NCI-H345 treated with DMSO at 0.1 percent for 48 hours (cell line): Measurements from ENCODE around the gene GLCCI1.

Source experiments
- DNase-seq: peaks from one replicate; lab custom pipeline; 2025; ENCODE audit not compliant: unreplicated experiment; lab: John Stamatoyannopoulos, UW

The GLCCI1 gene

DNA sequence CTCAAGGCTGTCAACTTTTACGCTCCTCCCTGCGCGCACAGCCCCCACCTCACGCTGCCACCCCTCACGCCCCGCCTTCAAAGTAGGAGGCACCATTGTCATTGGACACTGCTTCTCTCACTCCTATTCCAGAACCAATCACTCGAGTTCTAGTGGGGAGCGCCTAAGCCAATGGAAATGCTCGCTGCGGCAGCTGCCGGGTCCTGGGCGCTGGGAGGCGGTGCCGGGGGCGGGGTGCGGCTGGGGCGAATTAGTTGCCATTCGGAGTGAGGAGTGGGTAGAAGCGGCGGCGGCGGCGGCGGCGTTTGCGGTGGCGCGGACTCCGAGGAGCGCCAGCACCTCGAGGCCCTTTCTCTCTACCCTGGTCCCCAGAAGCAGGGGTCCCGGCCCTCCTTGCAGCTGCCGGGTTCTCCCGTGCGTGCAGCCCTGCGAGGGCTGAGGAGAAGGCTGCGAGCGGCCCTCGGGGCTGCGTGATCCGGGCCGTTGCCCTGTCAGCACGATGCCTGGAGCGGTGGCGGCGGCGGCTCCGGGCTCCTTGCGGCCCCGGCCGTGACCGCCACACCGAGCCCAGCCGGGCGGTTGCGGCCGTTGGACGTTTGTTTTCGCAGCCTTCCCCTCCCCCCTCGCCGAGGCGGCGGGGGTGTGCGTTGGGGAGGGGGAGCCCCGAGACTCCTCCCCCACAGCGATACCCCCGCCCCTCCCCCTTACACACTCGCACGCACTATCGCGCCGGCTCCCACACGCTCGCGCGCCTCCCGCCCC lies at the start of gene GLCCI1:
TSS of gene GLCCI1 (plus strand) at position 253 of the 762 bp plus-strand sequence. CDS start 555 bp downstream, outside the sequence.
- DNase-seq, result peak; percentile 98

DNA sequence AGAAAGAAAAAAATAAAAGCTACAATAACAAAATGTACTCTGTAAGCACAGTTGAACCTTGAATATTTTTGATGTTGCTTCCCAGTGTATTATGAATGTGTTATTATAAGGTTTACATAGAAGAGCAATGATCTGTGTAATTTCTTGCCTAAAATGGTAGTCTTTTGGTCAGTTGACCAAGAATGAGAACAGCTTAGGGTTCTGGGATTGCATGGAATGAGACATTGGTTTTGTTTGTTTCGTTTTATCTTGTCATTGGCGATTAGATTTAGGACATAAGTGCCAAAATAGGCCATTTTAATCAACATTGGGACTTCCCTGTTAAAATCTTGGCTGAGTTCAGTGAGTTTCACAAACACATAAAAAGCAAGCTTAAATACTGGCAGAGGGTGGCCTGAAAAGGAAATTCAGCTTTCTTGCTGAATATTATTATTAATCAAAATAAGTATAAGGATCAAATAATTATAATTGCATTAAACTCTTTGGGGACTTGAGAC lies 49.1 kb upstream of the GLCCI1 start:
- no peak for DNase-seq

DNA sequence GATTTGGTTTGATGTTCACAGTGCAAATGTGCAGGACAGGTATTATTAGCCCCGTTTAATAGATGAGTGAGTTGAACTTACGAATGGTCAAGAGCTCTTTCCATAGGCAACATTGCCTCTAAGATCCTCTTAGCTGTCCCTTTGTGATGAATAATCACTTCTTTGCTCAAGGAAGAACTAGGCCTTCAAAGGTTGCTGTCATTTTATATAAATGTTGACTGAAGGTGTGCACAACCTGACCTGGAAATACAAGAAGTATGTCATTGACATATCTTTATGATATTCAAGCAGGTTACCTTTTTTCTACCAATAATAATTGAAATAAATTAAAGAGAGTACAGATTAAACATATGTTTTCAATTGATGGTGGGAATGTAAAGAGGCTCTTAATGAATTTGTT lies 48.5 kb upstream of the GLCCI1 start:
- DNase-seq, result no peak

DNA sequence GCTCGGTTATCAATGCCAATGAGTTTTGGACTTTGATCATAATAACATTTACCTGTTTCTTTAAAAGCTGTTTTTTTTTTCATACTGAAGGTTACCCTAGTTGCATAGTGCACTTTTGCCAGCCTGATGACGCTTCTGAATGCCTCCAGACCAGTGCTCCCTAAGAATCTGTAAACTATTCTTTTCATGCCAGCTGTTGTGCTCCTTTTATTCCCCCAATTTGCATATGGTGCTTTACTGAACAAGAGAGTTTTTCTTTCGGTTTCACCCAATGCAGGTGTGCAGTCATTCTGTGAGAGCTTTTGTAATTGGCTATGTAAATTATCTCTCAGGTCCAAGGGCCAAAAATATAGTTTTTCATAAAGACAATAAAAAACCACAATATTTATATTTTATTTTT lies 48.1 kb upstream of the GLCCI1 start:
- no peak for DNase-seq

DNA sequence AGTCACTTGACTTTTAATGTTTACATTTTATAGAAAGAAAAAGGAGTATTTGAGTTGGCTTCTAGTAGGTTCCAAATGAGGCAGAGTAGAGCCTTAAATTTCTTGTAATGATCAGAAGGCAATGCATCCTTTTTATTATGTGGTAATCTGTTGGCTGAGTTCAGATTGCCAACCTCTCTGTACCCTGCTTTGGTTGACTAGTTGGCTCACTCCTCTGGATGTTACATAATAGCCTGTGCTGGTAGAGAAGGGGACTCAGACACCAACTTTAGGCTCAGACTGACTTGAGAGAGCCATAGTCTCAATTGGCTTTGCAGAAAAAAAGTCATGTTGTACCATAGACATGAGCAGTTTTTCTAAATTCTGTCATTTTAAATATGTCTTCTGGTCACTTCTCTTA lies 46.8 kb upstream of the GLCCI1 start:
- no peak for DNase-seq

DNA sequence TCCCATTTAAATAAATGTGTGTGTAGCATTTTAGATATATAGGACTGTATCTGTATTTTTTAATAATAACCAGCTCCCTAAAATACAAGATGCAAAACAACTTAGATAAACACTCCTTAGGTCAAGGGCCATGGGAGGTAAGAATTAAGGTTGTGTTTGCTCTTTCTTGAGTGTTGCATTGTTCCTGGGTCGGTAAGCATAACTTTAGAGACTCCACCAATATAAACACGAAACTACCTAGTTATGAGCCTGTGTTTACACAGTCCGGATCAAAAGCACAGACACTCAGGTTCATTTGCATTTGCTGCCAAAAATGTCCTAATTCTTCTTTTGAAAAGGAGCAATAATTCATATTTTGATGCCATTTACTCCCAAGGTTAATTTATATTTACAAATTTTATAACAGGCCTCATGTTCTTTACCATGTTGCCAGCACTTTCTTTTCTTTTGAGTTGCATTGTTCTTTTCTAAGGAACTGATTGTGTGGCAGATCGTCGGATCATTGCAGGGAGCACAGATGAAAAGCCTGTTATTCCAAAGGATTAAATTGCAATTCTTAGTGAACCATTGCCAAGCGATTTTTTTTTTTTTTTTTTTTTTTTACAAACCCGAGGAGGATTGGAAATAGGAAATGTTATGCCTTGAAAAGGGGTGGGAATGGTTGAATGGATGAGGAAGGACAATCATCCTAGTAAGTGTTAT lies 45.8 kb upstream of the GLCCI1 start:
- peak; percentile 3 for DNase-seq

DNA sequence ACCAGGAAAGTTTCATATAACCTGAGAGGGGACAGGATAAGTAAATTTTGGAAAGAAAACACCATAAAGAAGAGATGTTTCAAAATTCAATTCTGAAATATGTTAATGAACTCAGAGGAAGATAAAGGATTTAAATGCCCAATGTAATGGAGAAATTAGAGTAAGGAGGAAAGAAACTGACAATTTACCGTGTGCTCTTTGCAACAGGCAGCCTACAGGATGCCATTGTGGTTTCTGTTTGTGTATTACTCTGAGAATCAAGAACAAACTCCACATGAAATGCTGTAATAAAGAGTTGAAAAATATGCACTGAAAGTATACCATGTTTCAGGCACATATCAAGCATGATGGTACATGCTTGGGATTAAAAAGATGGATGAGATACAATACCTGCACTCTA lies 44.8 kb upstream of the GLCCI1 start:
- DNase-seq, result no peak

DNA sequence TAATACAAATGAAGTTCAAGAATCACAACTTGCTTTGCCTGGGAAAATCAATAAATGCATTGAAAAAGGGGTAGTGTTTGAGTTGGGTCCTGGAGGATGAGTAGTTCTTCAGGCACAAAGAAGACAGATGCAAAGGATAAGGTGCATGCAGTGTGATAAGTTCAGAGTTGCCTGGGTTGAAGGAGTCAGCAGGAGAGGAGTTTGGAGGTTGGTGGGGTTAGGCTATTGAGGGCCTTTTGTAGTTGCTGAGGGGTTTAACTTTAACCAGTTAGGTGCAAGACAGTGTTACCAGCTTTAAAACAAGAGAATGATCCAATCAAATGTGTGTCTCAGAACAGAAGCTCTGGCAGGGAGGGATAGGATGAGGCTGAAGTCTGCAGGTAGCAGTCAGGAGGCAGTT lies 44.3 kb upstream of the GLCCI1 start:
- no peak for DNase-seq

DNA sequence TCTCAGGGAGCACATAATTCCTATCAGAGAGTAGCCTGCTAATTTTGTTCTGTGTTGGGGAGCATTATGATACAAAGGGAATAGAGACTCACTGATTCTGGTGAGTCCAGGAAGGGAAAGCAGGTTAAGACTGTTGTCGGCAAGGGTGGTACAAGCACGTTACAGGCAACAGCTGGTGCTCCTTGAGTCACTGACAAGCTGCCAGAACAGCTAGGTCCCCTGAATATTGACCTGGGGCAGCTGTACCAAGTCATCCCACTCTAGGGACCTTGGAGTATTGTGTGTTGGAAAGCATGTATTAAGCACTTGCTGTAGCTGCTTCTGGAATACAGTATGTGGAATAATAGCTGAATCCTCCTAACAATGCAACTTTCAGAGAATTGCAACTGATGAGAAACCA lies 37.0 kb upstream of the GLCCI1 start:
- DNase-seq, result no peak

DNA sequence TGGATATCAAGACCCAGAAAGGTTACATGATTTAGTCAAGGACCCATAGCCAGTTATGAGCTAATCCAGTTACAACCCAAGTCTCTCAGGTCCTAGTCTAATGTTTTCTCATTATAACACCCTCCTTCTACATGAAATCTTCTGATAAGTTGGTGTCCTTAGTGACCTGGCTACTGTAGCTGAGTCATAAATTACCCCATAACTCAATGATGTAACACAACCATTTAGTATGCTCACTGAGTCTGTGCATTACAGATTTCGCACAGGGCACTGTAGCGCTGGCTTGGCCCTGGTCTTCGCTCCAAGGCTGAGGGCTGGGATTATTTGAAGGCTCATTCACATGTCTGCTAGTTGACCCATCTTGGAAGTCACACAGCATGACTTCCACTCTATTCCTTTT lies 36.0 kb upstream of the GLCCI1 start:
- no peak for DNase-seq

DNA sequence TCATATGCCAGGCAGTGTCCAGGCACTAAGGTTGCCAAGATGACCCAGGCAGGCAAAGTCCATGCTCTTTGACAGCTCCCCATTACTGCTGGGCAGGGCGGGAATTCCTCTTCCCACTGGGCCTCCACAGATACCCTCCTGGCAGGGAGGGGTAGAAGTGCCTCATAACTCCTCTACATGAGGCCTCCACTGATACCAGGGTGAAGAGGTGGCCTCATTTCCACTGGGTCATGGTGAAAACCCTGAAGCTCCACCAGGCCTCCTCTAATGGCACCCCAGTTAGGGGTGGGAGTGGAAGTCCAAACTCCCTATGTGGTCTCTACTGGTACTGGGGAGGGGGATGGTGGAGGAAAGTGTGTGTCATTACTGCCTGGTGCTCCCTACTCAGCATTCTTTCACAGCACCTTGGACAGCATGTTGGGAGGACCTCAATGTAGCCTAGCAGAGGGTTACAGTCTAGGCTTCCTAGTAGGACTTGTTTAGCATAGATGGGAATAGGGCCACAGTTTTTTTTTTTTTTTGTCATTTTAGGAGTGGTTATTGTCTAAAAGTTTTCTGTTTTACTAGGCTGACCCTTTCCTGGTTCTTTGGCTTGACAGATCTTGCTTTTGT lies 34.6 kb upstream of the GLCCI1 start:
- no peak for DNase-seq

DNA sequence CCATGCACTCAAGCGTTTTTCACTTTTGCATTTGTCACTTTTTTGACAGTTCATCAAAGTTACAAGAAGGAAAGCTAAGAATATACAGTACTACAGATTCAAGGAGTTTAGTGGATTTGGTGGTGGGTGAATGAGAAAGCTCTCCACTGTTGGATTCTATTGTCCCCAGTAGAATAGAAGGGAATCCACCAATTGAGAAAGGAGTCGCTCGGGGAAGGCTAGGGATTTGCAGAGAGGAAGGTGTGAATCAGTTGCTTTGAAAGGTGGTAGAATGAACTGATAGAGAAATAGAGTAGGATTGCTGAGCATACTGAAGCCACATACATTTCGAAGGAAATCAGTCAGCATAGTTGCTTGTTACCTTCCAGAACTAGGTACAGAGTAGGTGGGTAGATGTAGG lies 33.7 kb upstream of the GLCCI1 start:
- DNase-seq, result no peak

DNA sequence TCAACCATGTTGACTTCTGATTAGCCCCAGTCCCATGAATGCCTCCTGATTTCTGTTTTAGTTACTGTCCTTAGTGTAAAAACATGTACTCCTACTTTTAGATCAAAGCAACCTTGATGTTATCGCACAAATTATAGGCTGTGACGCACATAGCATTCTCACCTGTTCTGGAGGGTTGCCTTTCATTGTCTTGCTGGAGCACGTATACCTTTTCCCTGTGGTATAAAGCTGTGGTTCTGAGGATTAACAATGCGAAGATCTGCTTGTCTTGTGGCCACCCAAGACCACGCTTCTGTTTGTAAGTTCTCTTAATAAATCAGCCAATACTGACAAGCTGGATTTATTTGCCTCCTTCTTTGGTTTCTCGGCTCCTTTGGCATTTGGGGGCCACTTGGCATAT lies 30.1 kb upstream of the GLCCI1 start:
- DNase-seq, result no peak

DNA sequence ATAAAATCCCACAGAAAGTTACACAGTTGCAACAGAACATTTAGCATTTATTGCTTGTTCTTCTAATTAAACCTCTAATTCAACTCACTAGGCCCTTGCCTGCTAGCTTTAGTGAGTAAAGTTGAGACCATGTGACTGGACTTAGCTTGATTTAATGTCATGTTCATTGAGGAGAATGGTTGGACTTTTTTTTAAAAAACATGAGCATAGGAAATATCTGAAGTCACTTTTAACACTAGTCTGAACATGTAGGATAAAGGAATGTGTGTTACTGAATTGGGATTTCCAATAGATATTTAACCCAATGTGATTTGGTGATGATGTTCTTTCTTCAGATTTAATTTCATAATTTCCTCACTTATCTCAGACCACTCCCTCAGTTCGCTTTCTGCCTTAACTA lies 24.6 kb upstream of the GLCCI1 start:
- no peak for DNase-seq

DNA sequence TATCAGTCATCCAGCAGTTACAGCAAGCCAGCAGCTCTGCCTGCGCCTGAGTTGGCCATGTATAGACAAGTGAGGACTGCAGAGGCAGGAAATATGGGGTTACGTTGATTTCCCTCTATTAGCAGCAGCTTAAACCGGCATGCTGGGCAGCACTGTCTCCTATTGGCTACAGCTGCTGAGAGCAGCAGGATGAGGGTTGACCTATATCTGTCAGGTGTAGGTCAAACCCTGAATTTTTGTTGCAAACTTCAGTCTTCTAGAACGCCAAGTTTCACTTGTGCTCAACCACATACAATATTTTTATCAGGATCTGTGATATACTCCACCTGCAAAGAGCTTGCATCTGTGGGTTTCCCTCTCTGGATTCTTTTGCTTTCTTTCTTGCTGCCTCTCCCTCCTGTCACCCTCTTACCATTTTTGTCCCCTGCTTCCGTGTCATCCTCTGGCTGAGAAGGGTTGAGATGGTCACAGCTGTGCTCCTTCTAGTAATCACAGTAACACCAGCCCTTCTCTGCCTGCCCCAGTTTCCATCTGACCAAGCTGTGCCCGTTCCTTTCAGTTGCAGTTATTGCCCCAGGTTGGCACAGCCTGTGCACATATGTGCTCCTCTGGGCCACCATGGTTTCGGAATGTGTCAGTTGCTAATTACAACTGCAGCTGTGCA lies 23.8 kb upstream of the GLCCI1 start:
- DNase-seq, result no peak

DNA sequence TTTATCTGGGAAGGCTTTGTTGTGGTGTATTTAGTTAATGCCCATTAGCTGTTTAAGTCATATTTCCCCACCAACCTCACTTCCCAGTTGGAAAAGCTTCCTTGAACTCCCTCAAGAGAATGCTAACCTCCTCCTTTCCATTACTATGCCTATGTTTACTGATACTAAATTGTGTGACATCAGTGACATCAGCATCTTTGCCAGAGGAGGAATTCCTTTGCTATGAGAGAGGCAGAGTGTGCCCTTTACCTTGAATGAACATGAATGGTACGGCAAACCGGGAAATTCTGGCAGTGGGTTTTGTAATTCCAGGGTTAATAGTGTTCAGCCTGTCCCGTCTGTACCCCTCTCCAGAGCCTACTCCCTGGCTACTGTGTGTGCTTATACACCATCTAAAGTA lies 22.1 kb upstream of the GLCCI1 start:
- no peak for DNase-seq

DNA sequence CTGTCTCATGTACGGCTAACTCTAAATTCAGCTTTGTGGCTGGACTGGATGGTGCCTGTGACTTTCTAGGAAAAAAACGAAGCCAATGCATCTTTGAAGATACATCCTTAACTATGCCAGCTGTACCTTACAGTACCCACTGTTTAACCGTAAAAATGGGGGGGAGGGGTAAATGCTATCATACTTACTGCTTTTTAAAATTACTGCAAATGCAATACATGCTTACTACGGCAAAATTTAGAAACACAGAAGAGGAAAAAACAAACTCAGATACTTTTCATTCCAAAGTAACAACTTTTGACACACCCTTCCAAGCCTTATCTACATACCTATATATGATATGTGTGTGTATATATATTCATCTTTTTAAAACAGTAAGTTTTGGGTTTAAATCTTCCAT lies 20.4 kb upstream of the GLCCI1 start:
- no peak for DNase-seq

DNA sequence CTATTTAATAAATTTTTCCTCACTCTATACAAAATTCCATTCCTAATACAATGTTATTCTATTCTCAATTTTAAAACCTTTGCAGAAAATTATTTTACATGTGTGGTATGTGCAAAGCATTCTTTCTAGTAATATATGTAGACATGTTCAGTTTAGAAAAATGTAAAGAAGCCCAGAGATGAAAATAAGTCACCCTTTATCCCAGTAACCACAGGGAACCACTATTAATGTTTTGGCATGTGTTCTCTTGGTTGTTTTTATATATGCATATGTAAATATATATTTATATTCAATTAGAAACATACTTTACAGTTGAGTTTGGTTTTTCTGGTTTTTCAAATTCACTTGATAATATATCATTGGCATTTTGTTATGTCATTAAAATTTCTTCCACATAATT lies 14.8 kb upstream of the GLCCI1 start:
- no peak for DNase-seq

DNA sequence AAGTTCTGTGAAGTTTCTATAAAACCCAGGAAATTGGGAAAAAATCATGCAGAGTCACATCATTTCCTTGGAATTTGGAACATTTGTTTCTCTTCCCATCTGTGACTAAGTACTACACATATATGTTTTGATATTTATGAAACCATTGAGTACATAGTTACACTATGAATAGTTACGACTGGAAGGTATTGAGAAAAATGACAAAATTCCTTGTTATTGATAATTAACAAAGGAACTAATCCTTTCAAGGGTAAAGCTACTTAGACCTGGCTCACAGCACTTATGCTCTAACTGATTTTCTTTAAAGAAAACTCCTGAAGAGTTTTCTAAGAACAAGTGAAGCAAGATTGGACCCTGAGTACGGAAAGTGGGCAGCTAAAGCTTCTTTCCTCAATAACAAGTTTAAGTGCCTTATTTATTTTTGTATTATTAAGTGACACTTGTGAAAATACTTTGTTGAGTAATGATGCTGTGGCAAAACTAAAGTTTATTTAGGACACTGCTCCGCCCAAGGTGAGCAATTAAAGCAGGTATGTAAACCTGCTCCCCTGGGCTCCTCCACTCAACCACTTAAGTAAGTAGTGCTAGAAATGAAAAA lies 12.0 kb upstream of the GLCCI1 start:
- DNase-seq, result no peak

DNA sequence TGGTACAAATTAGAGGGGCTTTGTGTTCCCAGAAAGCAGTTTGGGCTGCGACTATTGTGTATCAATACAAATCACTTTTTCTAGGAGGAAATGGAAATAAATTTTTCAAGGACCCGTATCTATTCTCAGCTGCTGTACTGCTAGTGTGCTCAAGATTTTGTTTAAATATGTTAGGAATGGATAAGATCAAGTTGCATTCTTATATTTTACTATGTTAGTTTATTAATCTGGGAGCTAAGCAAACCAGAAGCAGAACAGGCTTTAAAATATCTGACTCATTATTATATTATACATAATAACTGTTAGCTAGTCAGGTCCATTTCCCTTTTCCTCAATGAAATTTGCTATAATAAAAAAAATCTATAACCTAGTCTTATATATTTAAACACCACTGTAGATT lies 11.1 kb upstream of the GLCCI1 start:
- DNase-seq, result no peak

DNA sequence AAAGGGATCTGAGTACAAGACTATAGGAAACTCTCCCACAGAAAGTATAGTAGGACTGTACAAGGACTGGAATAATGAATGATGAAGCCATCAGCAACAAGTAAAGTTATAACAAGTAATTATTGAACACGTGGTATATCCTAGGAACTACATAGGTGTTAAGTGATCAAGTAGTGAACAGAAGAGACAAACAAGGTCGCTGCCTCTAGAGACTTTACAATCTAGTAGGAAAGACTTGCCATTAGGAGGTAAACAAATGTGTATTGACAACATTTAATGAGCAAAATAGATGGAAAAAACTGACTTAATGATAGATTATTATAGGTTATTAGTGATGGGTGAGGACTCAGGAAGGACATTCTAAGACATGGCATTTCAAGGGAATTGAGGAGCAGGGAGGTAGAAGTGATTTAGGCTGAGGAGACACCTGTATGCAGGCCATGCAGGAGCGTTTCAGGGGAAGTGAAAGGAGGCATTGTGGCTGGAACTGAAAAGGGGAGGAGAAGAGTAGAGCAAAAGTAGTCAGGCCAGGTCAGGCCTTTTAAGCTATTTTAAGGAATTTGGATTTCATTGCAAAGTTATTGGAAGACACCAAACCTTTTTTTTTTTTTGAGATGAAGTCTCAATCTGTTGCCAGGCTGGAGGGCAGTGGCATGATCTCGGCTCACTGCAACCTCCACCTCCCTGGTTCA lies 8.5 kb upstream of the GLCCI1 start:
- DNase-seq, result no peak
